H9 (cell line): ENCODE measurements around the gene MGLL. TPM values are rescaled to one million over a fixed set of nuclear protein-coding genes. Genes with fewer than 3 reads are reported as not detected.
A peak's percentile ranks its signal among the peaks of the same experiment; 100 is the strongest.

Source experiments
- DNase-seq: peaks from one replicate; pipeline ENCODE4 v3.0.0-alpha.2; 2017
- H2AFZ ChIP-seq: one replicate; pipeline ENCODE4 v1.6.1; 2013; ENCODE audit warnings: mild to moderate bottlenecking, low read length, control low read depth, moderate library complexity
- H2AK5ac ChIP-seq: 2 replicates; pipeline ENCODE4 v1.6.1; 2013; ENCODE audit warnings: low read length, control low read depth, mixed read lengths; ENCODE audit not compliant: insufficient read length
- H2BK120ac ChIP-seq: one replicate; pipeline ENCODE4 v1.6.1; 2013; ENCODE audit warnings: low read depth, mild to moderate bottlenecking, low read length, control low read depth, inconsistent platforms; ENCODE audit not compliant: poor library complexity, severe bottlenecking
- H2BK12ac ChIP-seq: 2 replicates; pipeline ENCODE4 v1.6.1; 2013; ENCODE audit warnings: low read length, control low read depth, mixed read lengths, low read depth; ENCODE audit not compliant: insufficient read length
- H2BK15ac ChIP-seq: 2 replicates; pipeline ENCODE4 v1.6.1; 2013; ENCODE audit warnings: low read depth, low read length, control low read depth
- H2BK20ac ChIP-seq: one replicate; pipeline ENCODE4 v1.6.1; 2013; ENCODE audit warnings: low read depth, mild to moderate bottlenecking, low read length, control low read depth, inconsistent platforms; ENCODE audit not compliant: poor library complexity, severe bottlenecking
- H2BK5ac ChIP-seq: 2 replicates; pipeline ENCODE4 v1.6.1; 2013; ENCODE audit warnings: low read length, control low read depth, mixed read lengths; ENCODE audit not compliant: insufficient read length
- H3K14ac ChIP-seq: 2 replicates; pipeline ENCODE4 v1.6.1; 2013; ENCODE audit warnings: low read length, control low read depth; ENCODE audit not compliant: insufficient read depth
- H3K18ac ChIP-seq: 2 replicates; pipeline ENCODE4 v1.6.1; 2013; ENCODE audit warnings: low read depth, mild to moderate bottlenecking, mixed read lengths, low read length, control low read depth; ENCODE audit not compliant: insufficient read length
- H3K23ac ChIP-seq: 2 replicates; pipeline ENCODE4 v1.6.1; 2013; ENCODE audit warnings: low read length, control low read depth, mixed read lengths, low read depth; ENCODE audit not compliant: insufficient read length
- H3K23me2 ChIP-seq: 2 replicates; pipeline ENCODE4 v1.6.1; 2013; ENCODE audit warnings: low read depth, mild to moderate bottlenecking, mixed read lengths, low read length, control low read depth; ENCODE audit not compliant: insufficient read length, poor library complexity, severe bottlenecking
- H3K27ac ChIP-seq: 2 replicates; pipeline ENCODE4 v1.5.1; 2013; ENCODE audit warnings: low read length, control low read depth, mixed read lengths, low read depth; ENCODE audit not compliant: insufficient read length
- H3K27me3 ChIP-seq: 2 replicates; pipeline ENCODE4 v1.6.1; 2013; ENCODE audit warnings: low read length, control low read depth, inconsistent platforms; ENCODE audit not compliant: insufficient read depth
- H3K4ac ChIP-seq: 2 replicates; pipeline ENCODE4 v1.6.1; 2013; ENCODE audit warnings: low read depth, mild to moderate bottlenecking, control low read depth, inconsistent platforms, low read length, moderate library complexity
- H3K4me1 ChIP-seq: 2 replicates; pipeline ENCODE4 v1.6.1; 2013; ENCODE audit warnings: low read length, control low read depth, inconsistent platforms; ENCODE audit not compliant: insufficient read depth
- H3K4me2 ChIP-seq: 2 replicates; pipeline ENCODE4 v1.6.1; 2013; ENCODE audit warnings: low read length, control low read depth, mixed read lengths; ENCODE audit not compliant: insufficient read length, insufficient read depth
- H3K56ac ChIP-seq: 2 replicates; pipeline ENCODE4 v1.6.1; 2013; ENCODE audit warnings: low read depth, mild to moderate bottlenecking, mixed read lengths, low read length, control low read depth; ENCODE audit not compliant: insufficient read length
- H3K79me1 ChIP-seq: 2 replicates; pipeline ENCODE4 v1.6.1; 2013; ENCODE audit warnings: low read depth, mild to moderate bottlenecking, moderate library complexity, low read length, control low read depth, inconsistent platforms; ENCODE audit not compliant: insufficient read depth, poor library complexity, severe bottlenecking
- H3K79me2 ChIP-seq: 2 replicates; pipeline ENCODE4 v1.6.1; 2013; ENCODE audit warnings: low read length, control low read depth, inconsistent platforms; ENCODE audit not compliant: insufficient read depth
- H3K9ac ChIP-seq: 2 replicates; pipeline ENCODE4 v1.6.1; 2013; ENCODE audit warnings: low read length, control low read depth, mixed read lengths; ENCODE audit not compliant: insufficient read length; ENCODE audit errors: extremely low read depth
- H3K9me3 ChIP-seq: one replicate; pipeline ENCODE4 v1.6.1; 2013; ENCODE audit warnings: low read depth, low read length, inconsistent platforms; ENCODE audit not compliant: control insufficient read depth
- H3T11ph ChIP-seq: one replicate; pipeline ENCODE4 v1.6.1; 2013; ENCODE audit warnings: mild to moderate bottlenecking, low read length, control low read depth, inconsistent platforms
- H4K20me1 ChIP-seq: one replicate; pipeline ENCODE4 v1.6.1; 2013; ENCODE audit not compliant: control insufficient read depth, insufficient read length, insufficient read depth
- H4K5ac ChIP-seq: 2 replicates; pipeline ENCODE4 v1.6.1; 2013; ENCODE audit warnings: low read depth, mild to moderate bottlenecking, mixed read lengths, low read length, control low read depth; ENCODE audit not compliant: insufficient read length
- H4K8ac ChIP-seq: replicated peaks from 2 replicates; pipeline ENCODE4 v1.6.1; 2013; ENCODE audit warnings: low read length, control low read depth, mixed read lengths, low read depth; ENCODE audit not compliant: insufficient read length
- H4K91ac ChIP-seq: 2 replicates; pipeline ENCODE4 v1.6.1; 2013; ENCODE audit warnings: low read depth, mild to moderate bottlenecking, moderate library complexity, mixed read lengths, low read length, control low read depth; ENCODE audit not compliant: insufficient read length
- H3K27ac Mint-ChIP-seq, 3 experiments: 2 replicates in 2 of 3; 3 replicates in 1 of 3; pipeline ENCODE4 v1.8.0; 2020 to 2021; ENCODE audit warnings: mixed read lengths in 3 of 3, mild to moderate bottlenecking in 1 of 3, moderate library complexity in 1 of 3
- H3K27me3 Mint-ChIP-seq: 2 replicates; pipeline ENCODE4 v1.8.0; 2021; ENCODE audit warnings: low read depth, mild to moderate bottlenecking, moderate library complexity, mixed read lengths
- H3K36me3 Mint-ChIP-seq, 3 experiments: 2 replicates in 2 of 3; 3 replicates in 1 of 3; pipeline ENCODE4 v1.8.0; 2020 to 2021; ENCODE audit warnings: low read depth in 3 of 3, mixed read lengths in 3 of 3; ENCODE audit not compliant: insufficient read depth in 1 of 3
- H3K4me1 Mint-ChIP-seq, 2 experiments: 2 replicates each; pipeline ENCODE4 v1.8.0; 2020; ENCODE audit warnings: mixed read lengths in 2 of 2
- H3K4me3 Mint-ChIP-seq, 2 experiments: 2 replicates in 1 of 2; 3 replicates in 1 of 2; pipeline ENCODE4 v1.8.0; 2020 to 2021; ENCODE audit warnings: mild to moderate bottlenecking in 2 of 2, mixed read lengths in 2 of 2, moderate library complexity in 1 of 2
- H3K9me3 Mint-ChIP-seq, 2 experiments: 2 replicates in 1 of 2; 3 replicates in 1 of 2; pipeline ENCODE4 v1.8.0; 2020; ENCODE audit warnings: mild to moderate bottlenecking in 2 of 2, mixed read lengths in 2 of 2, moderate library complexity in 1 of 2
- CTCF ChIP-seq: fragments of 200-600 bp; sonication (generic); conservative IDR thresholded peaks from 3 replicates; pipeline ENCODE4 v1.8.0; 2021; ENCODE audit warnings: antibody characterized with exemption, mild to moderate bottlenecking
- WGBS: extraction: QIAGEN DNeasy Blood & Tissue Kit; methylation state at CpG from one replicate; pipeline ENCODE4 v1.1.7; 2013; ENCODE audit warnings: missing lambda C conversion rate, low lambda C conversion rate, mixed read lengths; ENCODE audit not compliant: insufficient read length; ENCODE audit errors: extremely low coverage; 5-methylcytosine and 5-hydroxymethylcytosine counted together
- total RNA-seq: library from RNA; stranded (reverse); gene quantifications from 2 replicates; pipeline ENCODE4 v1.2.1, GENCODE V29; 2021

MGLL gene
- total RNA-seq, 1 experiment from 2014 or later = 0.11 TPM

DNA sequence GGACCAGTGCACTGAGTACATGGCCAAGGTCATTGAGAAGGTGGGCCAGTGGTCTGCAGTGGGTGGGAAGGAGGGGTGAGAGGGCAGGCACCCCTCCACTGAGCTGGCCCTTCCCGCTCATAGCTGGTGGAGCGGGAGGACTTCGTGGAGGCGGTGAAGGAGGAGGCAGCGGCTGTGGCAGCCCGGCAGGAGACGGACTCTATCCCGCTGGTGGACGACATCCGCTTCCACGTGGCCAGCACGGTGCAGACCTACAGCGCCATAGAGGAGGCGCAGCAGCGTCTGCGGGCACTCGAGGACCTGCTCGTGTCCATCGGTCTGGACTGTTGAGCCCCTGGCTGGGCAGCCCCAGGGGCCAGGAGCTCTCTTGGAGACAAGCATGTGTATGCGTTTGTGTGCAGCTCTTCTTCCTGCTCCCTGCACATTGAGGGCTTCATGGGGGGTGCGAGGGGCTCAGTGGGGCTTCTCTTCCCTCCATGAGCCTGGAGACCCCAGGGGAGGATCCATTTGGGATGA, 142.1 kb downstream of the MGLL start:
- Histone ChIP-seq H4K20me1 (no peaks in the 10 kb centered on the region), H3K27ac (no peak overlapping the region), H4K5ac (no peak overlapping the region), H2BK20ac (no peak overlapping the region), H2BK120ac (no peak overlapping the region), H3K27me3 (no peaks in the 10 kb centered on the region), H3K9ac (no peak overlapping the region), H2AK5ac (no peak overlapping the region), H4K91ac (no peak overlapping the region), H3K79me2 (no peaks in the 10 kb centered on the region), H3K4me1 (no peaks in the 10 kb centered on the region; the same call in 1 of the 2 replicates), H3K14ac (no peak overlapping the region; the same call in 1 of the 2 replicates), H3K9me3 (no peaks in the 10 kb centered on the region), H2BK15ac (no peak overlapping the region), H2AFZ (no peak overlapping the region), H3T11ph (no peak overlapping the region), H3K56ac (no peak overlapping the region), H3K4me2 (no peak overlapping the region), H4K8ac (no peak overlapping the region), H3K23ac (no peak overlapping the region), H3K79me1 (no peaks in the 10 kb centered on the region), H3K18ac (no peak overlapping the region), H2BK12ac (no peak overlapping the region), H3K23me2 (no peaks in the 10 kb centered on the region), H3K4ac (no peak overlapping the region), H2BK5ac (no peak overlapping the region)
- Mint-ChIP-seq H3K4me3 (no peak overlapping the region), H3K36me3 (no peaks in the 10 kb centered on the region; a peak in 1 of 7 replicates), H3K27ac (peak overlapping the region in 1 of 3 experiments; percentile 81; a peak in 2 of 7 replicates), H3K9me3 (no peaks in the 10 kb centered on the region), H3K27me3 (no peaks in the 10 kb centered on the region; the same call in 1 of the 2 replicates), H3K4me1 (peaks cover 6 to 8% of the 10 kb centered on the region in 2 experiments)
- no peak for TF ChIP-seq CTCF
- peak; percentile 23 for DNase-seq
- no CpG with 5 or more reads among the region's 21 CpGs for WGBS
